Colonic mucosa (tissue), 4 donors: ENCODE measurements around the gene DMD. TPM values are rescaled to one million over a fixed set of nuclear protein-coding genes. Genes with fewer than 3 reads are reported as not detected.
"Not testable (repeated sequence)": the region's sequence is repeated elsewhere in the genome, so short reads cannot be mapped to it uniquely, and the experiment has no call there.

Experiments used
- DNase-seq: peaks from one replicate; pipeline ENCODE4 v3.0.0-alpha.2; 2020
- H3K27ac ChIP-seq: fragments of 200-600 bp; one replicate; pipeline ENCODE4 v1.8.0; 2021
- H3K27me3 ChIP-seq: fragments of 200-600 bp; one replicate; pipeline ENCODE4 v1.8.0; 2021
- H3K36me3 ChIP-seq: fragments of 200-600 bp; one replicate; pipeline ENCODE4 v1.8.0; 2021
- H3K4me1 ChIP-seq: fragments of 200-600 bp; one replicate; pipeline ENCODE4 v1.8.0; 2021; ENCODE audit warnings: mild to moderate bottlenecking
- H3K4me3 ChIP-seq: fragments of 200-600 bp; one replicate; pipeline ENCODE4 v1.8.0; 2021
- H3K9ac ChIP-seq, 2 donors: one replicate each; pipeline ENCODE4 v1.7.0; 2013; ENCODE audit warnings: control low read depth in 2 of 2, low read depth in 2 of 2, low read length in 2 of 2
- H3K9me3 ChIP-seq: fragments of 200-600 bp; one replicate; pipeline ENCODE4 v1.8.0; 2021
- CTCF ChIP-seq: fragments of 200-600 bp; IDR thresholded peaks from one replicate; pipeline ENCODE4 v1.8.0; 2022; ENCODE audit warnings: antibody characterized with exemption, mild to moderate bottlenecking
- intact Hi-C: fragments of 100-400 bp; cut with DNase I; formaldehyde crosslinking; loops from one replicate; pipeline ENCODE4 v1.14.1; 2022
- total RNA-seq, 2 donors: library from RNA; stranded (reverse); fragmentation: NEBNext Ultra II Directional in 1 of 2; extraction: Animal tissue kit (Norgen Biotek cat#: 25700) in 1 of 2; gene quantifications; one replicate each; pipeline ENCODE4 v1.2.1, GENCODE V29; 2021
- donor health status: healthy.
- donor health status: DM: no; HTN: no; CAD: no.
- donor health status: DM: no; HTN: no; CAD: no.

DMD gene
- total RNA-seq, 2 donors from 2014 or later: 7.3 to 24.5 TPM

- no peak for DNase-seq
- H3K36me3 ChIP-seq: no peaks in the 10 kb centered on the region
- TF ChIP-seq CTCF: no peak
- no peak overlapping the region for H3K27ac ChIP-seq
- H3K9ac ChIP-seq: no peak overlapping the region
- H3K4me1 ChIP-seq: no peaks in the 10 kb centered on the region
- intact Hi-C loops: no loop called here
- H3K27me3 ChIP-seq: no peaks in the 10 kb centered on the region
- H3K9me3 ChIP-seq: no peaks in the 10 kb centered on the region
- H3K4me3 ChIP-seq: no peak overlapping the region
Measured at GRCh38 chrX:33082371-33082770, 129.0 kb downstream of the DMD start.

- H3K4me3 ChIP-seq: no peak overlapping the region
- TF ChIP-seq CTCF: no peak
- no peak for DNase-seq
- intact Hi-C loops: no loop called here
- no peaks in the 10 kb centered on the region for H3K27me3 ChIP-seq
- H3K9ac ChIP-seq: no peak overlapping the region
- no peaks in the 10 kb centered on the region for H3K36me3 ChIP-seq
- H3K4me1 ChIP-seq: no peaks in the 10 kb centered on the region
- no peaks in the 10 kb centered on the region for H3K9me3 ChIP-seq
- H3K27ac ChIP-seq: no peak overlapping the region
Measured at GRCh38 chrX:33078273-33078672, 133.1 kb downstream of the DMD start.

- H3K27me3 ChIP-seq, DNase-seq, H3K4me3 ChIP-seq, H3K9ac ChIP-seq, H3K9me3 ChIP-seq, H3K27ac ChIP-seq, H3K4me1 ChIP-seq, H3K36me3 ChIP-seq, intact Hi-C loops: not testable (repeated sequence)
Measured at GRCh38 chrX:33073660-33074059, 137.7 kb downstream of the DMD start.

- TF ChIP-seq CTCF: no peak
- DNase-seq: no peak
- H3K4me1 ChIP-seq: no peaks in the 10 kb centered on the region
- H3K9ac ChIP-seq: no peak overlapping the region
- H3K4me3 ChIP-seq: no peak overlapping the region
- H3K36me3 ChIP-seq: no peaks in the 10 kb centered on the region
- H3K27ac ChIP-seq: no peak overlapping the region
- no peaks in the 10 kb centered on the region for H3K9me3 ChIP-seq
- intact Hi-C loops: no loop called here
- H3K27me3 ChIP-seq: no peaks in the 10 kb centered on the region
Measured at GRCh38 chrX:33065415-33065814, 145.9 kb downstream of the DMD start.

- no peak overlapping the region for H3K4me3 ChIP-seq
- no peaks in the 10 kb centered on the region for H3K36me3 ChIP-seq
- no peaks in the 10 kb centered on the region for H3K4me1 ChIP-seq
- no peak for DNase-seq
- H3K9me3 ChIP-seq: no peaks in the 10 kb centered on the region
- no peak overlapping the region for H3K27ac ChIP-seq
- no peak overlapping the region for H3K9ac ChIP-seq
- no peaks in the 10 kb centered on the region for H3K27me3 ChIP-seq
- no peak for TF ChIP-seq CTCF
- intact Hi-C loops: no loop called here
Measured at GRCh38 chrX:33062041-33062440, 149.3 kb downstream of the DMD start.

GRCh38 chrX:33053001-33053400 is 158.3 kb downstream of the DMD start:
- Histone ChIP-seq H3K36me3 (no peaks in the 10 kb centered on the region), H3K27me3 (no peaks in the 10 kb centered on the region), H3K4me3 (no peak overlapping the region), H3K9ac (no peak overlapping the region), H3K4me1 (no peaks in the 10 kb centered on the region), H3K27ac (no peak overlapping the region), H3K9me3 (no peaks in the 10 kb centered on the region)
- intact Hi-C loops: no loop called here
- no peak for TF ChIP-seq CTCF
- no peak for DNase-seq
